A673 (cell line): Measurements from ENCODE around the gene NEGR1.

Experiments
- CTCF ChIP-seq: fragments of 300-800, 200-600 bp; sonication (generic); conservative IDR thresholded peaks from 2 replicates; pipeline ENCODE4 v1.5.1; 2017; ENCODE audit warnings: low read depth, mild to moderate bottlenecking, antibody characterized with exemption, low read length, moderate library complexity, mixed read lengths
- EZH2 ChIP-seq: fragments of 200-600 bp; sonication (generic); IDR thresholded peaks from 2 replicates; pipeline ENCODE4 v1.6.1; 2017; ENCODE audit warnings: borderline replicate concordance, low read depth, mild to moderate bottlenecking, mixed read lengths, antibody characterized with exemption, low read length; ENCODE audit not compliant: poor library complexity, severe bottlenecking

DNA sequence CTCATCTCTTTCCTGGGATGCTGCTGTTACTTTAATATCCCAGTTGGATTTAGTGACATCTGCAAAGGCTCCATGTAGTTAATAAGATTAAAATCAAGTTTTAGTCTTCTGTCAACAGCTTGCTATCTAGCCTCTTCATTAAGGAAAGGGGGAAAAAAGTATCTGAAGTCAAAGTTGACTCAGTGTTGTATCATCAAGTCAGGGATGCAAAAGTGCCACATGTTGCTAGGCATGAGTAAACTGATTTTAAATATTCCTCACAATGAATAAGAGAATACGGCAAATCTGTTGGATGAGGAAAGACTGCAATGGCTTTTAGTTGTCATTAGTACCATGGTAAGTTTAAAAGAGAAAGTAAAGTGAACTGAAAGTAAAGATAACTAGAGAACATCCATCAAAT, 818.3 kb downstream of the NEGR1 start:
- TF ChIP-seq CTCF = no peak
- TF ChIP-seq EZH2 = no peak
